GM12878 (cell line): ENCODE results near the gene CTIF. TPM values are rescaled to one million over a fixed set of nuclear protein-coding genes. Genes with fewer than 3 reads are reported as not detected.

Experiments
- ATAC-seq: fragments of 200-7000 bp; cut with Tn5 transposase; 3 replicates; pipeline ENCODE4 v1.9.1; 2020; ENCODE audit warnings: mild to moderate bottlenecking, moderate library complexity
- BruUV-seq: library from RNA; stranded (reverse); fragments of 400-500 nt; replicated peaks from 2 replicates; lab custom pipeline; 2021; lab: Mats Ljungman, UMichigan
- CTCF ChIA-PET: fragments of 300-600 bp; sonication (Branson Sonifier 250); formaldehyde crosslinking; extraction: SDS; loops from one replicate; lab custom pipeline; 2021; ENCODE audit warnings: inconsistent platforms; lab: Yijun Ruan, JAX
- POLR2A ChIA-PET: fragments of 350-600 bp; formaldehyde crosslinking; extraction: SDS; loops from one replicate; lab custom pipeline; 2021; ENCODE audit warnings: inconsistent platforms; lab: Charles Lee
- RAD21 ChIA-PET: fragments of 300-600 bp; sonication (Branson Sonifier 250); formaldehyde crosslinking; loops from one replicate; lab custom pipeline; 2023; ENCODE audit warnings: antibody characterized with exemption; ENCODE audit not compliant: unreplicated experiment; lab: Charles Lee
- SMC1A ChIA-PET: fragments of 300-600 bp; sonication (Branson Sonifier 250); formaldehyde crosslinking; loops from one replicate; lab custom pipeline; 2023; ENCODE audit not compliant: unreplicated experiment, uncharacterized antibody; lab: Charles Lee
- DNase-seq: peaks from one replicate; pipeline ENCODE4 v3.0.0-alpha.2; 2011; ENCODE audit warnings: low read depth, low spot score
- FAIRE-seq: peaks from 3 replicates; lab custom pipeline; 2011; peaks lifted over from hg19 to GRCh38; lab: Jason Lieb, UNC
- H2AFZ ChIP-seq: 2 replicates; pipeline ENCODE4 v1.6.0; 2011; ENCODE audit warnings: low read depth, low read length, control low read depth; ENCODE audit not compliant: control insufficient read depth
- H3K27ac ChIP-seq: 2 replicates; pipeline ENCODE4 v1.5.1; 2011; ENCODE audit warnings: control low read depth; ENCODE audit not compliant: control insufficient read depth, insufficient read depth
- H3K27me3 ChIP-seq, 2 experiments: replicated peaks in 1 of 2; 2 replicates each; pipeline versions ENCODE4 v1.6.0 to v1.6.1; 2011; ENCODE audit warnings: low read length in 1 of 2; ENCODE audit not compliant: control insufficient read depth in 2 of 2, insufficient read depth in 2 of 2
- H3K36me3 ChIP-seq, 2 experiments: 2 replicates each; pipeline ENCODE4 v1.5.1; 2011; ENCODE audit warnings: low read length in 1 of 2; ENCODE audit not compliant: control insufficient read depth in 2 of 2, insufficient read depth in 2 of 2
- H3K4me1 ChIP-seq: 2 replicates; pipeline ENCODE4 v1.6.1; 2011; ENCODE audit warnings: mild to moderate bottlenecking, low read length, moderate library complexity, mixed read lengths; ENCODE audit not compliant: control insufficient read depth, insufficient read depth
- H3K4me2 ChIP-seq: 2 replicates; pipeline ENCODE4 v1.6.0; 2011; ENCODE audit warnings: control low read depth; ENCODE audit not compliant: control insufficient read depth, insufficient read depth
- H3K4me3 ChIP-seq: fragments of 200-600 bp; sonication (generic); 2 replicates; pipeline ENCODE4 v1.5.1; 2016
- H3K79me2 ChIP-seq: 2 replicates; pipeline ENCODE4 v1.6.0; 2011; ENCODE audit warnings: low read length; ENCODE audit not compliant: control insufficient read depth, insufficient read depth
- H3K9ac ChIP-seq: 2 replicates; pipeline ENCODE4 v1.8.0; 2011; ENCODE audit warnings: low read length, control low read depth, mixed read lengths; ENCODE audit not compliant: control insufficient read depth, insufficient read depth
- H3K9me3 ChIP-seq: replicated peaks from 3 replicates; pipeline ENCODE4 v1.5.1; 2011; ENCODE audit warnings: mild to moderate bottlenecking, low read length; ENCODE audit not compliant: control insufficient read depth, insufficient read depth
- H4K20me1 ChIP-seq: 2 replicates; pipeline ENCODE4 v1.6.0; 2011; ENCODE audit not compliant: control insufficient read depth, insufficient read depth
- FOS ChIP-seq: IDR thresholded peaks from 3 replicates; pipeline ENCODE4 v1.6.1; 2011; ENCODE audit warnings: borderline replicate concordance; ENCODE audit not compliant: insufficient read length; ENCODE audit errors: extremely low read depth
- HCFC1 ChIP-seq: fragments of 150-350 bp; IDR thresholded peaks from 2 replicates; pipeline ENCODE4 v1.6.1; 2014; ENCODE audit warnings: low read length
- IKZF1 ChIP-seq: fragments of 450-650 bp; conservative IDR thresholded peaks from 2 replicates; pipeline ENCODE4 v1.6.1; 2017; ENCODE audit warnings: antibody characterized with exemption, mild to moderate bottlenecking
- MEF2B ChIP-seq: fragments of 450-650 bp; IDR thresholded peaks from 2 replicates; pipeline ENCODE4 v1.6.1; 2018; ENCODE audit warnings: mild to moderate bottlenecking, moderate library complexity; ENCODE audit not compliant: partially characterized antibody, poor library complexity, severe bottlenecking
- NFXL1 ChIP-seq: fragments of 450-650 bp; IDR thresholded peaks from 2 replicates; pipeline ENCODE4 v1.6.1; 2017; ENCODE audit warnings: antibody characterized with exemption, mild to moderate bottlenecking, borderline replicate concordance
- NR2C2 ChIP-seq: IDR thresholded peaks from 2 replicates; pipeline ENCODE4 v1.6.1; 2011; ENCODE audit warnings: borderline replicate concordance, low read depth; ENCODE audit not compliant: control insufficient read depth, insufficient read length
- POLR2A ChIP-seq: IDR thresholded peaks from 2 replicates; pipeline ENCODE4 v1.6.1; 2011; ENCODE audit warnings: low read depth, mild to moderate bottlenecking, low read length
- POLR2AphosphoS5 ChIP-seq: IDR thresholded peaks from 2 replicates; pipeline ENCODE4 v1.6.1; 2011; ENCODE audit warnings: mild to moderate bottlenecking, low read length, inconsistent platforms
- RAD21 ChIP-seq: IDR thresholded peaks from 2 replicates; pipeline ENCODE4 v1.6.1; 2011; ENCODE audit warnings: mild to moderate bottlenecking, low read depth, low read length, moderate library complexity; ENCODE audit not compliant: insufficient read depth
- RELB ChIP-seq: fragments of 450-650 bp; IDR thresholded peaks from 2 replicates; pipeline ENCODE4 v1.6.1; 2017; ENCODE audit warnings: low read depth, mild to moderate bottlenecking, moderate library complexity
- SREBF2 ChIP-seq: IDR thresholded peaks from 2 replicates; pipeline ENCODE4 v1.6.1; 2012; ENCODE audit warnings: mild to moderate bottlenecking, low read length
- SRF ChIP-seq, 2 experiments: IDR thresholded peaks; 2 replicates each; pipeline ENCODE4 v1.6.1; 2011; ENCODE audit warnings: low read depth in 2 of 2, low read length in 2 of 2, mild to moderate bottlenecking in 1 of 2, moderate library complexity in 1 of 2
- TAF1 ChIP-seq: IDR thresholded peaks from 2 replicates; pipeline ENCODE4 v1.6.1; 2011; ENCODE audit warnings: mild to moderate bottlenecking, low read depth, low read length, borderline replicate concordance
- YY1 ChIP-seq: IDR thresholded peaks from 2 replicates; pipeline ENCODE4 v1.6.1; 2011; ENCODE audit warnings: low read depth, mild to moderate bottlenecking, low read length
- ZNF274 ChIP-seq: IDR thresholded peaks from one replicate; pipeline ENCODE4 v1.8.0; 2011; ENCODE audit not compliant: insufficient read length, insufficient read depth
- ZNF622 ChIP-seq: fragments of 450-650 bp; IDR thresholded peaks from 2 replicates; pipeline ENCODE4 v1.6.1; 2017; ENCODE audit warnings: mild to moderate bottlenecking, inconsistent platforms
- ZSCAN29 ChIP-seq: fragments of 450-650 bp; IDR thresholded peaks from 2 replicates; pipeline ENCODE4 v1.6.1; 2017; ENCODE audit warnings: mild to moderate bottlenecking, moderate library complexity
- WGBS: methylation state at CpG from one replicate; pipeline ENCODE4 v1.1.6; 2016; ENCODE audit warnings: low lambda C conversion rate; ENCODE audit not compliant: insufficient replicate concordance, insufficient coverage; ENCODE audit errors: missing lambda C conversion rate; 5-methylcytosine and 5-hydroxymethylcytosine counted together
- in situ Hi-C: fragments of 300-500 bp; cut with MboI; formaldehyde crosslinking; loops from 9 replicates; pipeline ENCODE4 v1.14.3; 2018; ENCODE audit warnings: mixed read lengths
- intact Hi-C: fragments of 100-400 bp; cut with micrococcal nuclease; formaldehyde crosslinking; loops from one replicate; pipeline ENCODE4 v1.14.2; 2022; ENCODE audit not compliant: unreplicated experiment
- polyA plus RNA-seq, 11 experiments: library from polyadenylated mRNA; depleted of rRNA in 4 of 11; unstranded in 6 of 11; stranded (reverse) in 5 of 11; fragments of >200 nt; fragmentation: Nextera tagmentation in 4 of 11; fragmentation: Illumina TruSeq in 1 of 11; extraction: Ambion mirVana in 4 of 11; extraction: Trizol in 1 of 11; gene quantifications; 1 replicate in 1 of 11; 2 replicates in 10 of 11; pipeline versions ENCODE4 v1.2.1 to v1.2.3, GENCODE V29; 2011 to 2016; ENCODE audit warnings: inconsistent platforms in 2 of 11, missing spikeins in 2 of 11, low read depth in 1 of 11
- total RNA-seq, 4 experiments: library from RNA; depleted of rRNA in 3 of 4; stranded (reverse); fragments of >200 nt in 3 of 4; fragmentation: Illumina TruSeq in 1 of 4; extraction: Trizol in 1 of 4; gene quantifications; 2 replicates each; pipeline versions ENCODE4 v1.2.1 to v1.2.3, GENCODE V29; 2013 to 2021

CTIF gene
- total and polyA plus RNA-seq, 10 of the 15 experiments (the other 5 are each of a cell fraction or from before 2014, with no cell fraction given) = 0.06 to 11.6 (median 2.5) TPM

GRCh38 chr18:48644029-48644428 is 105.2 kb downstream of the CTIF start:
- H3K27ac ChIP-seq = no peak overlapping the region
- H3K4me1 ChIP-seq = no peaks in the 10 kb centered on the region
- intact Hi-C loops = no loop called here
- SMC1A ChIA-PET = no interaction called here
- H4K20me1 ChIP-seq = no peaks in the 10 kb centered on the region; the same call in 1 of the 2 replicates
- no peak overlapping the region for H2AFZ ChIP-seq
- no TSS peak for BruUV-seq
- H3K9ac ChIP-seq = no peak overlapping the region
- TF ChIP-seq POLR2AphosphoS5 = no peak
- TF ChIP-seq, all 136 proteins: peak for 0
- Histone ChIP-seq H3K79me2 (no peaks in the 10 kb centered on the region), H3K27me3 (no peaks in the 10 kb centered on the region), H3K36me3 (no peaks in the 10 kb centered on the region), H3K4me2 (no peak overlapping the region), H3K4me3 (no peak overlapping the region), H3K9me3 (no peaks in the 10 kb centered on the region)
- FAIRE-seq (no peak), DNase-seq (no peak), ATAC-seq (no peak)
- in situ Hi-C loops = no loop called here
- ChIA-PET RAD21 (no interaction called here), CTCF (interaction anchor here (0.7 to 1.3 kb wide), 2 partner anchors 20 to 167 kb away, joined by 3 to 4 read pairs; no protein-coding TSS in a partner anchor), POLR2A (no interaction called here)
- 98% methylated on average over 5 of the region's 5 CpGs for WGBS

DNA sequence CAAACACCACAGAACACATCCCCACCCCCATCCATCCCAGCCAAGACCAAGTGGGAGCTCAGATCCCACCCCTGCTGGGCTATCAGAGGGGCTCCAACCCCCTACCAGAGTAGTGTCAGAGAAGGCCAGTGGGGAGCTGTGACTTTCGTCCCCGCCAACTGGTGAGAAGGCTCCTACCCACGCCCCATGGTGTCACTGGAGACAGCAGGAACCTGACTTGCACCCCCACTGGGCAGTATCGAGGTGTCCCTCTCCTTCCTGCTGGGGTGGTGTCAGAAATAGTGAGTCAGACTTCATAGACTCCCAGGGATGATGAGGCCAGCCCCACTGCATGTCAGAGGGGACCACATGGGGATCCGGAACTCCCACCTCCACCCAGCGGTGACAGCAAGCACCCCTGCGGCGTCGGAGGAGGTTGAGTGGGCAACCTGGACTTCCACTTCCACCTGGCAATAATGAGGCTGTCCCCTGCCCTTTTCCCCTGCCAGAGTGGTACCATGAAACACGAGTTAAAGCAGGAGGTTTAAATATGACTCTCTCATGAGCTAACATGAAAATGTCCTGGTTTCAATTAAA is 106.7 kb downstream of the CTIF start:
- no peaks in the 10 kb centered on the region for H3K27me3 ChIP-seq
- H3K27ac ChIP-seq = no peak overlapping the region
- ChIA-PET POLR2A (no interaction called here), CTCF (interaction anchor here (0.7 kb wide), 1 partner anchor 16 kb away, joined by 3 read pairs; no protein-coding TSS in a partner anchor), RAD21 (no interaction called here), SMC1A (interaction anchor here (0.6 kb wide), 1 partner anchor 169 kb away, joined by 3 read pairs; no protein-coding TSS in a partner anchor)
- no peak for FAIRE-seq
- H3K9me3 ChIP-seq = no peaks in the 10 kb centered on the region
- no peaks in the 10 kb centered on the region for H3K36me3 ChIP-seq
- no peaks in the 10 kb centered on the region for H3K79me2 ChIP-seq
- intact Hi-C loops (no loop called here), in situ Hi-C loops (no loop called here)
- whole genome bisulfite sequencing = 56% methylated on average over 10 of the region's 10 CpGs
- H3K9ac ChIP-seq = no peak overlapping the region
- H4K20me1 ChIP-seq = no peaks in the 10 kb centered on the region; the same call in 1 of the 2 replicates
- no peak overlapping the region for H2AFZ ChIP-seq
- DNase-seq = no peak
- no peak overlapping the region for H3K4me2 ChIP-seq
- H3K4me3 ChIP-seq = no peak overlapping the region
- TF ChIP-seq NFXL1 = no peak
- no peak for TF ChIP-seq FOS
- no peak for TF ChIP-seq TAF1
- TF ChIP-seq ZSCAN29 = no peak
- TF ChIP-seq POLR2A = no peak
- TF ChIP-seq YY1 = no peak
- TF ChIP-seq MEF2B = no peak
- TF ChIP-seq HCFC1 = no peak
- no peak for TF ChIP-seq RELB
- TF ChIP-seq IKZF1 = no peak
- TF ChIP-seq NR2C2 = no peak
- TF ChIP-seq SREBF2 = no peak
- TF ChIP-seq ZNF274 = no peak
- TF ChIP-seq ZNF622 = no peak
- no peak for TF ChIP-seq SRF (IDR thresholded peaks at IDR 0.05; ENCODE audit: low read depth in 2 of 2, low read length in 2 of 2)
- no peak for TF ChIP-seq RAD21
- H3K4me1 ChIP-seq = no peaks in the 10 kb centered on the region
- ATAC-seq = no peak
- no TSS peak for BruUV-seq
